RCC 7860 (cell line): ENCODE results near the gene ARSJ.
A peak's percentile ranks its signal among the peaks of the same experiment; 100 is the strongest.
"Not testable (repeated sequence)": the region's sequence is repeated elsewhere in the genome, so short reads cannot be mapped to it uniquely, and the experiment has no call there.

Source experiments
- DNase-seq: peaks from one replicate; pipeline ENCODE4 v3.0.0-alpha.2; 2015; ENCODE audit warnings: low spot score
- FAIRE-seq: peaks from 2 replicates; lab custom pipeline; 2012; peaks lifted over from hg19 to GRCh38; lab: Jason Lieb, UNC

Gene ARSJ

GRCh38 chr4:113979148-113979904, at the start of gene ARSJ:
TSS of gene ARSJ (minus strand) at chr4:113979647. CDS start at chr4:113978834, 813 bp downstream.
- peak; percentile 63 for DNase-seq
- FAIRE-seq = peak; percentile 31

- no peak for FAIRE-seq
These were observed 48.6 kb upstream of the ARSJ start for GRCh38 chr4:114028071-114028470.

GRCh38 chr4:114027596-114027995, 48.1 kb upstream of the ARSJ start:
- no peak for DNase-seq
- no peak for FAIRE-seq

More at GRCh38 chr4:114028071-114028470, 48.6 kb upstream of the ARSJ start:
- DNase-seq = no peak

DNA sequence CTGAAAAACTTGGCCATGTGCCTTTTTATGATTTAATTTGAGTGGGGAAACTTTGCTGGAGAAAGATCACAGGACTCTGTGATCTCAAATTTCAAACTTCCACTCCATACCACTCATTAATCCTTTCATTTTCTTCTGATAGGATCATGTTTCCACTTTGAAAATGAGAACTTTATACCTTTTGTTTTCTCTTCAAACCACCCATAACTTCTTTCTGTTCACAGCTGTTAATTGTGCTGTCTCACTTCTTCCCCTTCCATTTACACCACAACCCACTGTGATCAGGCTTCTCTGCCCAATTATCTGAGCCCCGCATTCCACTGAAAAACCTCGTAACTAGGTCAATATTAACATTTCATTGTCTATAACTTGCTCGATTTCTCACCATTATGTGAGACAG, 47.0 kb upstream of the ARSJ start:
- no peak for FAIRE-seq
- no peak for DNase-seq

DNA sequence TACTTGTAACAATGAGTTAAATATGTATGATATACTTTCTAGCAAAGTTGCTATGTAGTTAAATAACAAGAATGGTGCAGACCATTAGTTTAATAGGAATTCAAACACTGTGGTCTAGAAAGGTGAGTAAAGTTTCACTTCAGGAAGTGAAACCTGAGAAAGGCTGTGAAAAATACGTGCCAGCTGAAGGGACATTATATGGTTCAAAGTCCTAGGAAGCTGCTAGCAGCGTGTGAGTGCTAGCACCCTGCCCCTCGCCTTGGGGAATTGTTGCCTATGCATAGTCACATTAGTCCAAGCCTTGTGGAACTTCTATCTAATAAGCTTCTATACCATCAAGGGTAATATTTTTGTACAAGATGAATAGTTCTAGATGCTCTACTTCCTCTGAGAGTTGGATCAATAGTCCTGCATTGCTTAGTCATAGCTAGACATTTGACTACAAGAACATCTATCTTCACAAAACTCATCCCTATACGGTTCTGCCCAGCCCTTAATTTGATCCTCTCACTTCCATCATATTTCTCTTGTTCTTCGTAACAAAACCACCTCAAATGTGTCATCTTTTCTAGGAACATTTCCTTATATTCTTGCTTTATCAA, 45.8 kb upstream of the ARSJ start:
- FAIRE-seq (no peak), DNase-seq (no peak)

GRCh38 chr4:114021451-114021850, 42.0 kb upstream of the ARSJ start:
- FAIRE-seq (no peak), DNase-seq (no peak)

- FAIRE-seq = no peak
- DNase-seq = no peak
These were observed 40.5 kb upstream of the ARSJ start for GRCh38 chr4:114019969-114020358.

DNA sequence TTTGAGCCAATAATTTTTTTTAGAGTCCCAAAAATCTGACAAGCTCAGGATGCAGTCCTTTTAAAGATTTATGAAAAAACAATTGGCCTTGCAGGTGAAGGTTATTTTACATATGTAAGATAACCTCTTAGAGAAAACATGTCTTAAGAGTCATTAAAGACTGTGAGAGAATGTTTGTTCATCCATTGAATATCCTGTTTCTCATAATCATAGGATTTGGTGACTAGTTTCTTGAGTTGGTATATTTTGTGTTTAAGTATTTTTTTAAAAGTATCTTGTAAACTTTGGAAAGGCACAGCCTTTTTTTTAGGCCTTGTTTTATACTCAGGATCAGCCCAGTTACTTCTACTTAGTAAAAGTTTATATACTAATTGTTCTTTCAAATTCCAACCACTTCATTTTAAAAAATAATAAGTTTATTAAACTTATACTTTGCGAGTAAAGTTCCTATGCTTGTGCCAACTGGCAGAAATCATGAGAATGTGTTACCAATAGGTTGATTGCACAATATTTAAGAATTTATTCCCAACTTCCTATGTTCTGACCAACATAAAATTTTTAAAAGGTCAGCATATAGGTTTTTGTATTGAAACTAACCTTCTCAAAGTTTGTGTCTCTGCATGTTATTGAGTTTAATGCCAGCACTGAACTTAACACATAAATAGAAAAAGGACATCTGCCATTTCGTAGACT, 40.0 kb upstream of the ARSJ start:
- DNase-seq = no peak
- FAIRE-seq = peak; percentile 48

- FAIRE-seq = no peak
These were observed 37.9 kb upstream of the ARSJ start for GRCh38 chr4:114017120-114017917.

GRCh38 chr4:114015444-114015899, 36.0 kb upstream of the ARSJ start:
- FAIRE-seq (peak; percentile 100), DNase-seq (peak; percentile 100)

More at GRCh38 chr4:114017120-114017917, 37.9 kb upstream of the ARSJ start:
- DNase-seq = no peak

- peak; percentile 9 for DNase-seq
- not testable (repeated sequence) for FAIRE-seq
These were observed 33.8 kb upstream of the ARSJ start for GRCh38 chr4:114013201-114013600.

GRCh38 chr4:114012749-114013148, 33.3 kb upstream of the ARSJ start:
- no peak for FAIRE-seq

GRCh38 chr4:114005569-114006442, 26.4 kb upstream of the ARSJ start:
- DNase-seq (peak; percentile 61), FAIRE-seq (peak; percentile 90)

More at GRCh38 chr4:114012749-114013148, 33.3 kb upstream of the ARSJ start:
- DNase-seq = no peak

GRCh38 chr4:114004483-114005226, 25.2 kb upstream of the ARSJ start:
- FAIRE-seq, DNase-seq: not testable (repeated sequence)

GRCh38 chr4:113998531-113998930, 19.1 kb upstream of the ARSJ start:
- FAIRE-seq = no peak

GRCh38 chr4:113998079-113998478, 18.6 kb upstream of the ARSJ start:
- FAIRE-seq (no peak), DNase-seq (no peak)

More at GRCh38 chr4:113998531-113998930, 19.1 kb upstream of the ARSJ start:
- DNase-seq = no peak

DNA sequence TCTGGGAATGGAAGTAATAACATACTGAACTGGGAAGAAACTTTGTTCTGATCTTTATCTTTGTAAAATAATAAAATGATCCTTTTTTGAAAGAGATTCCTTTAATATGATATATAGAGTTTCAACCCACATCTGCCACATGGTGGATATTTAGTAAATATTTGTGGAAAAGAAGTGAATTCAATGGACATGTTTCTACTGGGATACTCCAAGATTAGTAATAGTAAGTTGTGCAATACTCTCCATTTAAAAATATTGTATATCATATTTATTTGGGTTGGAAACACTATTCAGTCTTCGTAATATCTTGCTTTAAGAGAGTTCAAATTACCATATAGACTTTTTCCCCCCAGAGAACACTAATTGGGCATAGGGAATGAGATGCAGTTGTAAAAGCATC, 17.8 kb upstream of the ARSJ start:
- FAIRE-seq (no peak), DNase-seq (no peak)

- peak; percentile 84 for DNase-seq
- FAIRE-seq = peak; percentile 85
These were observed 17.2 kb upstream of the ARSJ start for GRCh38 chr4:113996599-113997177.

GRCh38 chr4:113993887-113994286, 14.4 kb upstream of the ARSJ start:
- DNase-seq = no peak
- no peak for FAIRE-seq
